Myocyte (in vitro differentiated cells): ENCODE measurements around the gene TPPP3. TPM values are rescaled to one million over a fixed set of nuclear protein-coding genes. Genes with fewer than 3 reads are reported as not detected.
"Not testable (repeated sequence)": the region's sequence is repeated elsewhere in the genome, so short reads cannot be mapped to it uniquely, and the experiment has no call there.

Experiments used
- DNase-seq: peaks from one replicate; pipeline ENCODE4 v3.0.0-alpha.2; 2012; ENCODE audit warnings: low read depth
- total RNA-seq: library from RNA; depleted of rRNA; stranded (reverse); fragments of >200 nt; gene quantifications from 2 replicates; pipeline ENCODE4 v1.2.3, GENCODE V29; 2014

The TPPP3 gene
- total RNA-seq, 1 donor from 2014 or later, result 67.0 TPM

- DNase-seq, result no peak
Observed at GRCh38 chr16:67426022-67426421, 32.7 kb upstream of the TPPP3 start.

DNA sequence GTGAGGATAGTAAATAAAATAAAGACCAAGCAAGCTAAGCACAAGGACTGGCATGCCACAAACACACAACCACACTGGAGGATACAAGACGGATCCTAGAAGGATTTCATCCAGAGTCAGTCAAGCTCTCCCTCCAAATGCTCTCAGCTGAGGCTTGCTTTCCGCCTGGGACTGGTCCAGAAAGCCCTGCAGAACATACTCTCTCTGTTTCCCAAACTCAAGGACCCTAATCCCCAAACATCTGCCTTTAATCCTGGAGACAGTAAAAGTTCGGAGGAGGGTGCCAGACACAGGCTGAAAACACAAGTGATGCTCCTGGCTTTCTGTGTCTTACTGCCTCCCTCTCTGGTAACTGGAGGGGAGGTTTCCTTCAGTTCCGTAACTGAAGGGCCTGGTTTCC is 32.3 kb upstream of the TPPP3 start:
- DNase-seq, result no peak

DNA sequence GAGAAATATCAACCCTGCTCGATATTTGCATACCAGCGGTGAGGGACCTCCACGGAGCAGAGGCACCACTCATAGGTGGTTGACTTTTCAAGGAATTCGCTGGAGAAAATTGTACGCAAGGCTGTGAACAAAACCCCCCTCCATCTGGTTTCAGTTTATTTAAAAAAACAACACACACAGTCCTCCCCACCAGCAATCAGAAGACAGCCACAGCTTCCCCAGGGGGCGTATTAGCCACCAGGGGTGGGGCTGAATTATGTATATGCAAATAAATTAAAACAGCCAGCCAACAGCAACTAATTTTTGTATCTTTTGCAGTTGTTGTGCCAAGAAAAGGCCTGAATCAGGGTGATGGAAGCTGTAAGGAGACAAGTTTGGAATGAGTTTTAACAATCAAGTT is 31.8 kb upstream of the TPPP3 start:
- DNase-seq, result no peak

- DNase-seq, result no peak
Observed at GRCh38 chr16:67424261-67424615, 30.9 kb upstream of the TPPP3 start.

- no peak for DNase-seq
Observed at GRCh38 chr16:67423611-67424260, 30.4 kb upstream of the TPPP3 start.

DNA sequence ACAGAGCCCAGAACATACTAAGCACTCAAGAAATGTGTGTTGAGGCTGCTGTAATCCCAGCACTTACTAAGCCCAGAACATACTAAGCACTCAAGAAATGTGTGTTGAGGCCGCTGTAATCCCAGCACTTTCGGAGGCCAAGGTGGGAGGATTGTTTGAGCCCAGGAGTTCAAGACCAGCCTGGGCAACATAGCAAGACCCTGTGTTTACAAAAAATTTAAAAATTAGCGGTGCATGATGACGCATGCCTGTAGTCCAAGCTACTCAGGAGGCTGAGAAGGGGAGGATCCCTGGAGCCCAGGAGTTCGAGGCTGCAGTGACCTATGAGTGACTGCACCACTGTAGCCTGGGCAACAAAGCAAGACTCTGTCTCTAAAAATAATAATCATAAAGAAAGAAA is 29.7 kb upstream of the TPPP3 start:
- DNase-seq, result no peak

GRCh38 chr16:67421030-67421429 is 27.7 kb upstream of the TPPP3 start:
- no peak for DNase-seq

DNA sequence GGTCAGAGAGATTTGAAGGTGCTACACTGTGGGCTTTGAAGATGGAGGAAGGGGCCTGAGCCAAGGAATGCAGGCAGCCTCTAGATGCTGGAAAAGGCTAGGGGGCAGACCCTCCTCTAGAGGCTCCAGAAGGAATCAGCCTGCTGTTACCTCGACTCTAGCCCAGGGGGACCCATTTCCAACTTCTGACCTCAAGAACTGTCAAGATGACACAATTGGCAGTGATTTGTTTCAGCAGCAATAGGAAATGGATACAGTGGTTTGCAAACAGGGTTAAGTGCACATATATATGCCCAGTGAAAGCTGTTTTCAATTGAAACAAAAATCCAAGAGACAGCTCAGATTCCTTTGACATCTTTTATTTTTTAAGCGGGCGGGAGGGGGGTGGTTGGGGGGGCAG is 26.6 kb upstream of the TPPP3 start:
- DNase-seq, result no peak

DNA sequence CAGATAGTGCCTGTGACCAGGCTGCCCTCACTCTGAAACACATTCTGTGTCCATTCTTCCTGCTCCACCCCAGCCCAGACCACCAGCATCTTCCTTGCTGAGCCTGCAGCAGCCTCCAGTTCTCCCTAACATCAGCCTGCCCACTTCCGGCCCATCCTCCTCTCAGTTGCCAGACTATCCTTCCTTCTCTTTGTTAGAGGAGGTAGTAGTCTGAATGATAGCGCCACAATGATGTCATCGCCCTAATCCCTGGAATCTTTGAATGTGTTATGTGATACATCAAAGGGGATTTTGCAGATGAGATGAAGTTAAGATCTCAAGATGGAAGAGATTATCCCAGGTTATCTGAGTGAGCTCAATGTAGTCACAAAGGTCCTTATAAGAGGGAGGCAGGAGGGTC is 26.2 kb upstream of the TPPP3 start:
- DNase-seq, result no peak

DNA sequence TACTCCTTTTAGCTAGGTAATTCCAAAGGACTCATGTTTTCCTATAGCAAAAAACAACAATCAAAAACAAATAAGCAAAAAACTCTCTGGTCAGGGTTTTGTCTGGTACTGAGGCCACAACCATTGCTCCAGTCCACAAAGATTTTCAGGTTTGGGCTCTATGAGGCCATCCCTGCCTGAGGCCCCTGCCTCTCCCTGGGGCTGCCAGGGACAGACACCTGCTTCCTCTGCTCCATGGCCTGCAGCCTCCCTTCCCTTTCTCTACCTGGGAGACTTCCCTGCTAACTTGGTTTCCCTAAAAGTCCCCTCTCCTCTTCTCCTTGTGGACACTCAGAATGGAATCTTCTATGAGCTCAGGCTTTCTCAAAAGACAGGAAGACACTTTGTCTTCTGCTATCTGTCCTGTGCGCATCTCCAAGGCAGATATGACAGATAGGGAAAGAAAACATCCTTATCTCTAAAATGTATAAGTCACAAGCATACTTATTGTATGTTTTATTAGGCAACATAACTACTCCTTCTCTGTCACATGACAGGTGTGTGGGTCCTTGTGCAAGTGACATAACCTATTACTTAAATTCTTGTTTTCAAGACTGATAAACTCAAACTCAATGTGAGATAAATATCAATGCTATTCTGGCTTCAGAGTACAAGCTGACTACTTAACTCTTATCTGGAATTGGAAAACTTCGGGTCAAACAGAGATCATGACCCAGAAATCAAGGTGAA is 24.2 kb upstream of the TPPP3 start:
- no peak for DNase-seq

- peak; percentile 76 for DNase-seq
Observed at GRCh38 chr16:67415872-67416793, 22.8 kb upstream of the TPPP3 start, which contains the start of gene ZDHHC1. Gene ZDHHC1, minus strand, starts transcription at chr16:67416477. Its CDS starts 8,702 bp downstream, at chr16:67407775.

- DNase-seq, result not testable (repeated sequence)
Observed at GRCh38 chr16:67415421-67415820, 22.1 kb upstream of the TPPP3 start.

GRCh38 chr16:67413978-67414911 is 20.9 kb upstream of the TPPP3 start:
- DNase-seq, result no peak

DNA sequence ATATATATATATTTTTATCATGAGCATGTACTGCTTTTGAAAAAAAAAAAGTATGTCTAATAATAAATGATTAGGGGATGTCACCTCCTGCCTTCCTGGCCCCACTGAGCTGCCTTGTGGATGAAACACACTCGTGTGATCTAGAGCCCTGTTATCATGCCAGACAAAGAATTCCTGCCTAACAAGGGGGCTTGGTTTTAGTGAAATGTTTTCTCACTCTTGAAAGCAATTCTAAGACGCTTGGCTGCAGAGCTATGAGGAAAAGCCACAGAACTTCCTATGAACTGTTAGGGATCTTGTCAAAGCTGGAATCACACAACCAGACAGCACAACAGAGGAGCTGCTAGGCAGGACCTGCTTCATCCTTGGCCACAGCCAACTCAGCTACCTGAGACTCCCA is 19.0 kb upstream of the TPPP3 start:
- DNase-seq, result no peak

GRCh38 chr16:67411339-67411738 is 18.0 kb upstream of the TPPP3 start:
- DNase-seq, result no peak

DNA sequence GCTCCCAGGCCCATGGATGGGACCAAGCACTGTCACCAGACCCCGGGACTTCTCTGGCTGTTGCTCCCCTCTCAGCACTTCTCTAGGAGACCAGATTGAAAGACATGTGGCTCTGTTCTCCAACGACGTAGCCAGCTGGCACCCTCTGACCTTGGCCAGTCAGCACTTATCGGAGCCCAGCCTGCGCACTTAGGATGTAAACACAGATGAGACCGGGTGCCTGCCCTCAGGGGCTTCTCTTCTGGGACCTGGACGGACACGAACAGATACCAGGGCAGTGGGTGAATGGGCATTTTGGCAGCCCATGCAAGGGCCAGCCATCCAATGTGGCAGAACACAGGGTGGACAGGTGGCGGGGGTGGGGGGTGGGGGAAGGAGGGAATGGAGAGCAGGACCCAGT is 16.3 kb upstream of the TPPP3 start:
- DNase-seq, result no peak

- DNase-seq, result no peak
Observed at GRCh38 chr16:67407788-67408452, 14.6 kb upstream of the TPPP3 start.

- DNase-seq, result no peak
Observed at GRCh38 chr16:67407176-67407787, 14.0 kb upstream of the TPPP3 start.

DNA sequence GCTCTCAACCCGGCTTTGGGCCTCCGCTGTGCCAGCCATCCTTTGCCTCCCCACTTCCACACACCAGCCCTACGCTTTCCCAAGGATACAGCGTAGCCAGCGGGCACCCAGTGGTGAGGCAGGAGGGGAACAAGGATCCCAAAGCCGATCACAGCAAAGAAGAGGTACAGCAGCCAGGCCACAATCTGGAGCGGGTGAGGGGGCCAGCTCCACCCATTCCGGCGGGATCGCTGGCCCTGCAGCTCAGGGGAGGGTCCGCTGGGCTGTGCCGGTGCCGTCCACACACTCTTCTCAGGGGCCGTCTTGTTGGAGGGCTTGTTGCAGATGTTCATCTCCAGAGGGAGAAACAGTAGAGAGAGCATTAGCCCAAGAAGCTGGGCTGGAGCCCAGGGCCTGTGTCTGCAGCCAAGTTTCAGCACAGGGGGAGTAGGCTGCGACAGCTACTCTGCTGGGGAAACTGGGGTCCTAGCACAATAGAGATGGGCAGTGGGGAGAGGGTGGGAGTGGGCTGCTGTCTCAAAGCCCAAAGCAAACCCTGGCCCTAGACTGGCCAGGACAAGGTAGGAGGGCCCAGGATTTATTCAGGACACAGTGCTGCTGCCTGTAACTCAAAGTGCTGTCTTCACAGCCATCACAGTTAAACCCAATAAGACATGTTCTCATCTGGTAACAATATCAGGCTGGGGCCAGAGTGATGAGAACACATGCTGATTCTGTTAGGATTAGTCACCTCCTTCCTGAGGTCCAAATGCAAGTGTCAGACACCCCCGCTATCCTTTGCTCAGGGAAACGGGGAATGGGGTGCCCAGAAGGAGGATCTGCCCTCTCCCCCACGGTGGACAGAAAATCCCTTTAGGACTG is 13.0 kb upstream of the TPPP3 start:
- DNase-seq, result peak; percentile 91
